GM23248 (cell line): ENCODE results near the gene SFR1.
"Not testable (repeated sequence)": the region's sequence is repeated elsewhere in the genome, so short reads cannot be mapped to it uniquely, and the experiment has no call there.

ENCODE experiments used
- EZH2 ChIP-seq: fragments of 200-600 bp; sonication (generic); IDR thresholded peaks from 2 replicates; pipeline ENCODE4 v1.6.1; 2018; ENCODE audit warnings: antibody characterized with exemption, mild to moderate bottlenecking; ENCODE audit not compliant: insufficient read depth, poor library complexity, severe bottlenecking
- EZH2phosphoT487 ChIP-seq: fragments of 200-600 bp; sonication (generic); IDR thresholded peaks from 2 replicates; pipeline ENCODE4 v1.6.1; 2018; ENCODE audit warnings: antibody characterized with exemption, moderate library complexity, mild to moderate bottlenecking, low read depth; ENCODE audit not compliant: insufficient read depth

DNA sequence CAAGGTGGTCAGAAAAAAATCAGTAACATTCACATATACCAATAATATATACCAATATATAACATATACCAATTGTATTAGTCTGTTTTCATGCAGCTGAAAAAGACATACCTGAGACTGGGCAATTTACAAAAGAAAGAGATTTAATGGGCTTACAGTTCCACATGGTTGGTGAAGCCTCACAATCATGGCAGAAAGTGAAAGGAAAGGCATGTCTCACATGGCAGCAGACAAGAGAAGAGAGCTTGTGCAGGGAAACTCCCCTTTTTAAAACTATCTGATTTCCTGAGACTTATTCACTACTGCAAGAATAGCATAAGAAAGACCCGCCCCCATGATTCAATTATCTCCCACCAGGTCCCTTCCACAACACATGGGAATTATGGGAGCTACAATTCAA, 52.2 kb downstream of the SFR1 start:
- not testable (repeated sequence) for TF ChIP-seq EZH2phosphoT487, EZH2
